Spleen (tissue), 11 donors: ENCODE measurements around the gene RFX3. TPM values are rescaled to one million over a fixed set of nuclear protein-coding genes. Genes with fewer than 3 reads are reported as not detected.

Experiments used
- DNase-seq: peaks from one replicate; pipeline ENCODE4 v3.0.0-alpha.2; 2020
- H3K27ac ChIP-seq, 8 donors: fragments of 200-600 bp; sonication (generic) in 7 of 8; 1 replicate in 4 of 8; 2 replicates in 4 of 8; pipeline versions ENCODE4 v1.5.0 to v1.8.0; 2016 to 2021; ENCODE audit warnings: inconsistent platforms in 4 of 8, mild to moderate bottlenecking in 4 of 8, moderate library complexity in 1 of 8
- H3K27me3 ChIP-seq, 7 donors: fragments of 200-600 bp; sonication (generic) in 6 of 7; replicated peaks in 1 of 7; 1 replicate in 4 of 7; 2 replicates in 3 of 7; pipeline versions ENCODE4 v1.5.0 to v1.8.0; 2016 to 2021; ENCODE audit warnings: inconsistent platforms in 3 of 7, mild to moderate bottlenecking in 1 of 7
- H3K36me3 ChIP-seq, 6 donors: fragments of 200-600 bp; sonication (generic) in 5 of 6; 1 replicate in 4 of 6; 2 replicates in 2 of 6; pipeline versions ENCODE4 v1.5.0 to v1.8.0; 2016 to 2021; ENCODE audit warnings: inconsistent platforms in 2 of 6
- H3K4me1 ChIP-seq, 6 donors: fragments of 200-600 bp; sonication (generic) in 5 of 6; 1 replicate in 3 of 6; 2 replicates in 3 of 6; pipeline versions ENCODE4 v1.5.0 to v1.8.0; 2016 to 2021; ENCODE audit warnings: inconsistent platforms in 3 of 6
- H3K4me3 ChIP-seq, 8 donors: fragments of 200-600 bp; sonication (generic) in 7 of 8; 1 replicate in 4 of 8; 2 replicates in 4 of 8; pipeline versions ENCODE4 v1.5.0 to v1.8.0; 2016 to 2021; ENCODE audit warnings: inconsistent platforms in 4 of 8, mild to moderate bottlenecking in 4 of 8, moderate library complexity in 2 of 8
- H3K9me3 ChIP-seq, 8 donors: fragments of 200-600 bp; sonication (generic) in 7 of 8; 1 replicate in 4 of 8; 2 replicates in 4 of 8; pipeline versions ENCODE4 v1.5.0 to v1.8.0; 2016 to 2021; ENCODE audit warnings: inconsistent platforms in 4 of 8
- CTCF ChIP-seq, 11 experiments: fragments of 200-600 bp in 7 of 11; fragments of 450-650 bp in 4 of 11; sonication (generic) in 4 of 11; IDR thresholded peaks in 8 of 11; conservative IDR thresholded peaks in 3 of 11; 1 replicate in 7 of 11; 2 replicates in 4 of 11; pipeline versions ENCODE4 v1.4.0 to v1.8.0; 2016 to 2021; ENCODE audit warnings: antibody characterized with exemption in 11 of 11, inconsistent platforms in 4 of 11, mild to moderate bottlenecking in 1 of 11
- POLR2A ChIP-seq, 3 donors: fragments of 450-650 bp; IDR thresholded peaks; one replicate each; pipeline ENCODE4 v1.5.1; 2017; ENCODE audit warnings: antibody characterized with exemption in 3 of 3, mild to moderate bottlenecking in 1 of 3
- POLR2AphosphoS5 ChIP-seq, 3 donors: sonication (generic); formaldehyde crosslinking; IDR thresholded peaks; one replicate each; pipeline ENCODE4 v1.5.1; 2017; ENCODE audit warnings: antibody characterized with exemption in 3 of 3
- WGBS, 5 donors: extraction: QIAGEN DNeasy Blood & Tissue Kit in 3 of 5; methylation state at CpG; one replicate each; pipeline versions ENCODE4 v1.1.5 to v1.1.7; 2013 to 2018; 5-methylcytosine and 5-hydroxymethylcytosine counted together
- intact Hi-C: fragments of 100-400 bp; cut with DNase I; formaldehyde crosslinking; loops from one replicate; pipeline ENCODE4 v1.15.0; 2023; ENCODE audit warnings: low total_unique reads
- polyA plus RNA-seq, 3 donors: library from polyadenylated mRNA; stranded (reverse); fragments of 200-250 nt; gene quantifications; one replicate each; pipeline ENCODE4 v1.2.1, GENCODE V29; 2013
- total RNA-seq, 7 donors: library from RNA; depleted of rRNA in 3 of 7; stranded (reverse); fragments of >200 nt in 3 of 7; fragmentation: NEBNext Ultra II Directional in 4 of 7; extraction: Animal tissue kit (Norgen Biotek cat#: 25700) in 4 of 7; gene quantifications; one replicate each; pipeline versions ENCODE4 v1.1.0 to v1.2.1, GENCODE V29; 2016 to 2021
- donor health status: healthy with polysubstance abuse.
- donor health status: DM: no; HTN: no; CAD: no; lungs with moderate emphysema.
- donor health status: DM: no; HTN: no; CAD: no.
- donor health status: Bipolar disorder and iron deficiency.
- donor health status: healthy.
- donor health status: DM: no; HTN: no; CAD: no.
- donor health status: DM: yes; HTN: yes; CAD: no.

The RFX3 gene
- total and polyA plus RNA-seq, 10 donors, result 2.5 to 25.9 (median 19.1) TPM

GRCh38 chr9:3515405-3515804 lies 10.4 kb downstream of the RFX3 start:
- WGBS, 5 donors, result 79 to 95% (median 87%) methylated on average over 3 of the region's 3 CpGs
- TF ChIP-seq POLR2A (IDR thresholded peaks at IDR 0.05), result no peak
- TF ChIP-seq POLR2AphosphoS5 (IDR thresholded peaks at IDR 0.05), result no peak
- TF ChIP-seq CTCF (IDR thresholded peaks at IDR 0.05 in 8 of 11, conservative IDR thresholded peaks at IDR 0.05 in 3 of 11), result no peak
- no peak overlapping the region for H3K27ac ChIP-seq

GRCh38 chr9:3514786-3515185 lies 11.0 kb downstream of the RFX3 start:
- Histone ChIP-seq H3K4me1 (peaks cover 0 to 64% (median 5%) of the 10 kb centered on the region in 6 donors), H3K36me3 (no peaks in the 10 kb centered on the region), H3K4me3 (no peak overlapping the region), H3K9me3 (no peaks in the 10 kb centered on the region), H3K27me3 (no peaks in the 10 kb centered on the region), H3K27ac (no peak overlapping the region)
- intact Hi-C loops, result no loop called here
- no peak for DNase-seq
- WGBS, 5 donors, result 91 to 95% (median 94%) methylated on average over 3 of the region's 3 CpGs
- TF ChIP-seq CTCF (IDR thresholded peaks at IDR 0.05 in 8 of 11, conservative IDR thresholded peaks at IDR 0.05 in 3 of 11) (no peak), POLR2A (IDR thresholded peaks at IDR 0.05) (no peak), POLR2AphosphoS5 (IDR thresholded peaks at IDR 0.05) (no peak)

More at GRCh38 chr9:3515405-3515804, 10.4 kb downstream of the RFX3 start:
- DNase-seq, result no peak
- H3K27me3 ChIP-seq, result no peaks in the 10 kb centered on the region
- H3K4me3 ChIP-seq, result no peak overlapping the region
- intact Hi-C loops, result no loop called here
- H3K36me3 ChIP-seq, result no peaks in the 10 kb centered on the region
- peaks cover 0 to 61% (median 5%) of the 10 kb centered on the region in 6 donors for H3K4me1 ChIP-seq
- H3K9me3 ChIP-seq, result no peaks in the 10 kb centered on the region

- Histone ChIP-seq H3K9me3 (no peaks in the 10 kb centered on the region), H3K27ac (no peak overlapping the region), H3K4me1 (peaks cover 0 to 78% (median 16%) of the 10 kb centered on the region in 6 donors), H3K36me3 (no peaks in the 10 kb centered on the region), H3K27me3 (no peaks in the 10 kb centered on the region), H3K4me3 (no peak overlapping the region)
- TF ChIP-seq POLR2A (IDR thresholded peaks at IDR 0.05) (no peak), POLR2AphosphoS5 (IDR thresholded peaks at IDR 0.05) (no peak), CTCF (IDR thresholded peaks at IDR 0.05 in 8 of 11, conservative IDR thresholded peaks at IDR 0.05 in 3 of 11) (no peak)
- 36 to 67% (median 48%) methylated on average over 2 of the region's 2 CpGs for WGBS, 5 donors
- intact Hi-C loops, result no loop called here
- no peak for DNase-seq
These were observed 12.5 kb downstream of the RFX3 start for GRCh38 chr9:3513265-3513818.

- intact Hi-C loops, result no loop called here
- H3K4me3 ChIP-seq, result no peak overlapping the region
- no peaks in the 10 kb centered on the region for H3K27me3 ChIP-seq
- H3K4me1 ChIP-seq, result peaks cover 0 to 86% (median 25%) of the 10 kb centered on the region in 6 donors
- peak overlapping the region in 6 of 8 donors; percentile 2 to 64 (median 50) for H3K27ac ChIP-seq
- DNase-seq, result no peak
- no peaks in the 10 kb centered on the region for H3K36me3 ChIP-seq
- 31 to 69% (median 46%) methylated on average over 1 of the region's 1 CpG for WGBS, 5 donors
- TF ChIP-seq CTCF (IDR thresholded peaks at IDR 0.05 in 8 of 11, conservative IDR thresholded peaks at IDR 0.05 in 3 of 11) (no peak), POLR2AphosphoS5 (IDR thresholded peaks at IDR 0.05) (no peak), POLR2A (IDR thresholded peaks at IDR 0.05) (no peak)
- no peaks in the 10 kb centered on the region for H3K9me3 ChIP-seq
These were observed 14.2 kb downstream of the RFX3 start for GRCh38 chr9:3511551-3511950.
